IMR-90 (cell line): ENCODE results near the gene NCAPD3. TPM values are rescaled to one million over a fixed set of nuclear protein-coding genes. Genes with fewer than 3 reads are reported as not detected.
A peak's percentile ranks its signal among the peaks of the same experiment; 100 is the strongest.

Experiments
- ATAC-seq: fragments of 200-7000 bp; cut with Tn5 transposase; 2 replicates; pipeline ENCODE4 v1.9.1; 2020; ENCODE audit warnings: low read depth, mild to moderate bottlenecking, moderate library complexity
- BruUV-seq: library from RNA; stranded (reverse); fragments of 400-500 nt; replicated peaks from 2 replicates; lab custom pipeline; 2021; lab: Mats Ljungman, UMichigan
- CTCF ChIA-PET: fragments of 300-600 bp; formaldehyde crosslinking; extraction: SDS; loops from one replicate; lab custom pipeline; 2021; ENCODE audit warnings: antibody characterized with exemption; lab: Yijun Ruan, JAX
- POLR2A ChIA-PET: fragments of 300-600 bp; sonication (Branson Sonifier 250); formaldehyde crosslinking; loops from one replicate; lab custom pipeline; 2022; ENCODE audit warnings: antibody characterized with exemption; ENCODE audit not compliant: unreplicated experiment; lab: Charles Lee
- DNase-seq: peaks from one replicate; pipeline ENCODE4 v3.0.0; 2013
- H2AFZ ChIP-seq: replicated peaks from 2 replicates; pipeline ENCODE3; 2013; ENCODE audit warnings: low read length, mild to moderate bottlenecking; ENCODE audit not compliant: poor library complexity
- H2AK5ac ChIP-seq: 2 replicates; pipeline ENCODE4 v1.6.1; 2013; ENCODE audit warnings: low read depth, low read length, inconsistent platforms
- H2AK9ac ChIP-seq: replicated peaks from 2 replicates; pipeline ENCODE3; 2013; ENCODE audit warnings: mild to moderate bottlenecking, low read depth, low read length, moderate library complexity; ENCODE audit not compliant: poor library complexity
- H2BK120ac ChIP-seq: 2 replicates; pipeline ENCODE4 v1.6.1; 2013; ENCODE audit warnings: low read depth, low read length, inconsistent platforms
- H2BK15ac ChIP-seq: 3 replicates; pipeline ENCODE4 v1.6.1; 2013; ENCODE audit warnings: low read depth, low read length, inconsistent platforms
- H2BK20ac ChIP-seq: 2 replicates; pipeline ENCODE4 v1.6.1; 2013; ENCODE audit warnings: low read depth, mild to moderate bottlenecking, inconsistent platforms, low read length, moderate library complexity
- H2BK5ac ChIP-seq: 2 replicates; pipeline ENCODE4 v1.6.1; 2013; ENCODE audit warnings: mild to moderate bottlenecking, low read depth, low read length, inconsistent platforms; ENCODE audit not compliant: poor library complexity, severe bottlenecking
- H3K14ac ChIP-seq: replicated peaks from 2 replicates; pipeline ENCODE4 v1.6.1; 2013; ENCODE audit warnings: low read depth, low read length, inconsistent platforms
- H3K18ac ChIP-seq: 2 replicates; pipeline ENCODE4 v1.6.1; 2013; ENCODE audit warnings: low read depth, low read length, control low read depth
- H3K23ac ChIP-seq: 2 replicates; pipeline ENCODE4 v1.6.1; 2013; ENCODE audit warnings: low read depth, low read length, inconsistent platforms
- H3K27ac ChIP-seq: 2 replicates; pipeline ENCODE4 v1.5.1; 2013; ENCODE audit warnings: mild to moderate bottlenecking, control low read depth, low read length; ENCODE audit not compliant: insufficient read depth
- H3K27me3 ChIP-seq: 2 replicates; pipeline ENCODE4 v1.6.1; 2013; ENCODE audit warnings: low read length; ENCODE audit not compliant: control insufficient read depth, insufficient read depth
- H3K36me3 ChIP-seq: 2 replicates; pipeline ENCODE4 v1.6.1; 2013; ENCODE audit warnings: low read length, mixed read lengths; ENCODE audit not compliant: control insufficient read depth, insufficient read depth
- H3K4ac ChIP-seq: 2 replicates; pipeline ENCODE4 v1.6.1; 2013; ENCODE audit warnings: low read depth, low read length, inconsistent platforms
- H3K4me1 ChIP-seq: 2 replicates; pipeline ENCODE4 v1.6.1; 2013; ENCODE audit warnings: low read length, mixed read lengths; ENCODE audit not compliant: control insufficient read depth, insufficient read depth
- H3K4me2 ChIP-seq: 2 replicates; pipeline ENCODE4 v1.6.1; 2013; ENCODE audit warnings: low read depth, mild to moderate bottlenecking, control low read depth, low read length, moderate library complexity
- H3K4me3 ChIP-seq: 2 replicates; pipeline ENCODE4 v1.5.1; 2013; ENCODE audit warnings: low read depth, mild to moderate bottlenecking, control low read depth, low read length, moderate library complexity; ENCODE audit not compliant: insufficient read depth
- H3K56ac ChIP-seq: 2 replicates; pipeline ENCODE4 v1.6.1; 2013; ENCODE audit warnings: low read length, inconsistent platforms; ENCODE audit not compliant: insufficient read depth; ENCODE audit errors: extremely low read depth
- H3K79me1 ChIP-seq, 2 experiments: 2 replicates each; pipeline ENCODE4 v1.6.1; 2013; ENCODE audit warnings: low read length in 2 of 2, inconsistent platforms in 1 of 2, low read depth in 1 of 2
- H3K9ac ChIP-seq: 2 replicates; pipeline ENCODE4 v1.6.1; 2013; ENCODE audit warnings: low read depth, low read length, control low read depth
- H3K9me1 ChIP-seq: 2 replicates; pipeline ENCODE4 v1.6.1; 2013; ENCODE audit warnings: low read length, inconsistent platforms; ENCODE audit not compliant: insufficient read depth
- H3K9me3 ChIP-seq: 2 replicates; pipeline ENCODE4 v1.6.1; 2013; ENCODE audit warnings: low read length; ENCODE audit not compliant: control insufficient read depth, insufficient read depth
- H4K20me1 ChIP-seq: 2 replicates; pipeline ENCODE4 v1.6.1; 2013; ENCODE audit warnings: low read length, inconsistent platforms; ENCODE audit not compliant: insufficient read depth
- H4K5ac ChIP-seq: 2 replicates; pipeline ENCODE4 v1.6.1; 2013; ENCODE audit warnings: mild to moderate bottlenecking, low read depth, low read length, control low read depth
- H4K8ac ChIP-seq, 2 experiments: 2 replicates each; pipeline ENCODE4 v1.6.1; 2013; ENCODE audit warnings: low read depth in 2 of 2, low read length in 2 of 2, control low read depth in 1 of 2, inconsistent platforms in 1 of 2
- H4K91ac ChIP-seq: 2 replicates; pipeline ENCODE4 v1.6.1; 2013; ENCODE audit warnings: low read depth, low read length, inconsistent platforms; ENCODE audit not compliant: insufficient read depth
- CEBPB ChIP-seq: IDR thresholded peaks from 2 replicates; pipeline ENCODE4 v1.6.1; 2012; ENCODE audit warnings: low read depth, low read length, improper control_type of control experiment
- ELK1 ChIP-seq: fragments of 150-350 bp; IDR thresholded peaks from 2 replicates; pipeline ENCODE4 v1.6.1; 2016; ENCODE audit warnings: low read depth, mild to moderate bottlenecking, low read length, moderate library complexity, borderline replicate concordance
- POLR2A ChIP-seq: IDR thresholded peaks from 2 replicates; pipeline ENCODE4 v1.6.1; 2012; ENCODE audit warnings: mild to moderate bottlenecking, low read depth, low read length
- RAD21 ChIP-seq: IDR thresholded peaks from 2 replicates; pipeline ENCODE4 v1.6.1; 2012; ENCODE audit warnings: low read length, improper control_type of control experiment
- WGBS, 2 experiments: methylation state at CpG; one replicate each; pipeline versions ENCODE4 v1.1.5 to v1.1.7; 2013; ENCODE audit warnings: missing lambda C conversion rate in 2 of 2; ENCODE audit not compliant: insufficient read length in 1 of 2; ENCODE audit errors: extremely low coverage in 2 of 2; 5-methylcytosine and 5-hydroxymethylcytosine counted together
- dilution Hi-C: fragments of 300-500 bp; cut with HindIII; formaldehyde crosslinking; loops from one replicate; pipeline ENCODE4 v1.14.3; 2018; ENCODE audit warnings: low sequenced_read_pairs; ENCODE audit not compliant: unreplicated experiment
- in situ Hi-C: fragments of 300-500 bp; cut with MboI; formaldehyde crosslinking; loops from 3 replicates; pipeline ENCODE4 v1.14.3; 2019; ENCODE audit warnings: low sequenced_read_pairs, inconsistent platforms, mixed read lengths
- intact Hi-C: fragments of 100-400 bp; cut with micrococcal nuclease; formaldehyde crosslinking; loops from 2 replicates; pipeline ENCODE4 v1.10.0; 2022
- polyA plus RNA-seq, 3 experiments: library from polyadenylated mRNA; depleted of rRNA; stranded (reverse); fragments of >200 nt; gene quantifications; 2 replicates each; pipeline ENCODE4 v1.2.3, GENCODE V29; 2012; ENCODE audit warnings: low replicate concordance in 1 of 3
- total RNA-seq: library from RNA; depleted of rRNA; stranded (reverse); fragments of >200 nt; gene quantifications from 2 replicates; pipeline ENCODE4 v1.2.3, GENCODE V29; 2012

NCAPD3 gene
- total and polyA plus RNA-seq, 2 of the 4 experiments (the other 2 are of a cell fraction) = 18.0 to 19.2 TPM

- no peaks in the 10 kb centered on the region for H3K27me3 ChIP-seq
- no peak overlapping the region for H3K27ac ChIP-seq
- DNase-seq (no peak), ATAC-seq (peak; percentile 9)
- H3K4ac ChIP-seq = no peak overlapping the region
- no peak overlapping the region for H2BK120ac ChIP-seq
- in situ Hi-C loops = no loop called here
- peak; percentile 85 for TF ChIP-seq CEBPB
- no peak for TF ChIP-seq POLR2A
- TF ChIP-seq ELK1 = no peak
- TF ChIP-seq RAD21 = no peak
- H2AK5ac ChIP-seq = no peak overlapping the region
- no peak overlapping the region for H4K8ac ChIP-seq
- no peak overlapping the region for H2BK5ac ChIP-seq
- H2BK20ac ChIP-seq = no peak overlapping the region
- H2AK9ac ChIP-seq = no peak overlapping the region
- no peaks in the 10 kb centered on the region for H3K9me1 ChIP-seq
- no peak overlapping the region for H4K91ac ChIP-seq
- dilution Hi-C loops = no loop called here
- CTCF ChIA-PET = interaction anchor here (1.8 kb wide), 1 partner anchor 11 kb away, joined by 5 read pairs; no protein-coding TSS in a partner anchor
- no peak overlapping the region for H2AFZ ChIP-seq
- POLR2A ChIA-PET = no interaction called here
- 0 out of 4 replicates have a peak, but pooled peaks cover 0 to 3% of the 10 kb centered on the region in 2 experiments for H3K79me1 ChIP-seq
- H3K56ac ChIP-seq = no peak overlapping the region
- no peaks in the 10 kb centered on the region for H3K9me3 ChIP-seq
- intact Hi-C loops = no loop called here
- H3K9ac ChIP-seq = no peak overlapping the region
- no peak overlapping the region for H4K5ac ChIP-seq
- peaks cover 9% of the 10 kb centered on the region; the same call in 1 of the 2 replicates for H3K4me1 ChIP-seq
- peaks cover 28% of the 10 kb centered on the region for H3K36me3 ChIP-seq
- H2BK15ac ChIP-seq = no peak overlapping the region
- no peak overlapping the region for H3K23ac ChIP-seq
- no peak overlapping the region for H3K4me3 ChIP-seq
- BruUV-seq = no TSS peak
- no peak overlapping the region for H3K18ac ChIP-seq
- 75% methylated on average over 6 of the region's 12 CpGs; no CpG with 5 or more reads in 1 of the 2 experiments for WGBS, 2 experiments
- H3K4me2 ChIP-seq = no peak overlapping the region
- no peak overlapping the region for H3K14ac ChIP-seq
- H4K20me1 ChIP-seq = no peaks in the 10 kb centered on the region; the same call in 1 of the 2 replicates
Measured at GRCh38 chr11:134150195-134150903, 73.4 kb downstream of the NCAPD3 start.
